ENCODE results near the gene RNF38. TPM values are rescaled to one million over a fixed set of nuclear protein-coding genes. Genes with fewer than 3 reads are reported as not detected.

The RNF38 gene
- total RNA-seq, 1 experiment from 2014 or later: 9.4 TPM

Other genes starting within 250 kb of the RNF38 start
- gene CCIN, start 230.9 kb downstream of the RNF38 start, total RNA-seq (2014; rRNA removed; shearing (Covaris generic)): not detected in 2 replicates
- gene CLTA, start 209.3 kb downstream of the RNF38 start, total RNA-seq (2014; rRNA removed; shearing (Covaris generic)): 323 and 362 TPM in 2 replicates
- 23.9 and 24.1 TPM in 2 replicates for gene GNE, start 141.8 kb downstream of the RNF38 start, total RNA-seq (2014; rRNA removed; shearing (Covaris generic))
- 25.7 and 27.0 TPM in 2 replicates for gene MELK, start 172.6 kb upstream of the RNF38 start, total RNA-seq (2014; rRNA removed; shearing (Covaris generic))